A673 (cell line): ENCODE measurements around the gene ETV3. TPM values are rescaled to one million over a fixed set of nuclear protein-coding genes. Genes with fewer than 3 reads are reported as not detected.

ENCODE experiments used
- BruUV-seq: library from RNA; stranded (reverse); fragments of 400-500 nt; replicated peaks from 2 replicates; lab custom pipeline; 2021; lab: Mats Ljungman, UMichigan
- CTCF ChIA-PET: fragments of 300-600 bp; sonication (Branson Sonifier 250); formaldehyde crosslinking; loops from one replicate; lab custom pipeline; 2022; ENCODE audit warnings: antibody characterized with exemption; lab: Charles Lee
- POLR2A ChIA-PET: fragments of 300-600 bp; sonication (Branson Sonifier 250); formaldehyde crosslinking; loops from one replicate; lab custom pipeline; 2022; ENCODE audit warnings: antibody characterized with exemption; ENCODE audit not compliant: low non-redundant PET; lab: Charles Lee
- DNase-seq: peaks from one replicate; pipeline ENCODE4 v3.0.0-alpha.2; 2015; ENCODE audit warnings: low spot score
- H3K27ac ChIP-seq: fragments of 200-600 bp; sonication (generic); 2 replicates; pipeline ENCODE4 v1.5.1; 2016; ENCODE audit warnings: mixed run types, low read depth, mild to moderate bottlenecking, mixed read lengths, antibody characterized with exemption, low read length; ENCODE audit not compliant: poor library complexity, severe bottlenecking
- H3K27me3 ChIP-seq: fragments of 200-600 bp; sonication (generic); replicated peaks from 2 replicates; pipeline ENCODE4 v1.6.1; 2017; ENCODE audit warnings: mixed run types, low read depth, mild to moderate bottlenecking, mixed read lengths, antibody characterized with exemption, low read length; ENCODE audit not compliant: insufficient read depth, poor library complexity
- H3K36me3 ChIP-seq: fragments of 200-600 bp; sonication (generic); 2 replicates; pipeline ENCODE4 v1.6.1; 2016; ENCODE audit warnings: mixed run types, mild to moderate bottlenecking, mixed read lengths, antibody characterized with exemption, low read length; ENCODE audit not compliant: insufficient read depth, poor library complexity, severe bottlenecking
- H3K4me1 ChIP-seq: fragments of 200-600 bp; sonication (generic); 2 replicates; pipeline ENCODE4 v1.6.1; 2017; ENCODE audit warnings: mixed run types, mild to moderate bottlenecking, mixed read lengths, antibody characterized with exemption, low read length; ENCODE audit not compliant: insufficient read depth, poor library complexity, severe bottlenecking
- H3K4me3 ChIP-seq: fragments of 200-600 bp; sonication (generic); 2 replicates; pipeline ENCODE4 v1.5.1; 2016; ENCODE audit warnings: low read depth, mixed run types, mild to moderate bottlenecking, mixed read lengths, low read length; ENCODE audit not compliant: poor library complexity, severe bottlenecking
- H3K9me3 ChIP-seq: fragments of 200-600 bp; sonication (generic); 2 replicates; pipeline ENCODE4 v1.6.1; 2016; ENCODE audit warnings: mixed run types, low read depth, mild to moderate bottlenecking, mixed read lengths, antibody characterized with exemption, low read length; ENCODE audit not compliant: poor library complexity, severe bottlenecking
- EZH2 ChIP-seq: fragments of 200-600 bp; sonication (generic); IDR thresholded peaks from 2 replicates; pipeline ENCODE4 v1.6.1; 2017; ENCODE audit warnings: borderline replicate concordance, low read depth, mild to moderate bottlenecking, mixed read lengths, antibody characterized with exemption, low read length; ENCODE audit not compliant: poor library complexity, severe bottlenecking
- intact Hi-C: fragments of 100-400 bp; cut with micrococcal nuclease; formaldehyde crosslinking; loops from one replicate; pipeline ENCODE4 v1.10.0; 2022; ENCODE audit not compliant: unreplicated experiment
- total RNA-seq: library from RNA; stranded (reverse); gene quantifications from 2 replicates; pipeline ENCODE4 v1.2.3, GENCODE V29; 2021
- TF ChIP-seq, protein P1 (sequence below): fragments of 300-800, 200-600 bp; sonication (generic); conservative IDR thresholded peaks from 2 replicates; pipeline ENCODE4 v1.5.1; 2017; ENCODE audit warnings: low read depth, mild to moderate bottlenecking, antibody characterized with exemption, low read length, moderate library complexity, mixed read lengths

Gene ETV3
- total RNA-seq, 1 experiment from 2014 or later, result 46.1 TPM

DNA sequence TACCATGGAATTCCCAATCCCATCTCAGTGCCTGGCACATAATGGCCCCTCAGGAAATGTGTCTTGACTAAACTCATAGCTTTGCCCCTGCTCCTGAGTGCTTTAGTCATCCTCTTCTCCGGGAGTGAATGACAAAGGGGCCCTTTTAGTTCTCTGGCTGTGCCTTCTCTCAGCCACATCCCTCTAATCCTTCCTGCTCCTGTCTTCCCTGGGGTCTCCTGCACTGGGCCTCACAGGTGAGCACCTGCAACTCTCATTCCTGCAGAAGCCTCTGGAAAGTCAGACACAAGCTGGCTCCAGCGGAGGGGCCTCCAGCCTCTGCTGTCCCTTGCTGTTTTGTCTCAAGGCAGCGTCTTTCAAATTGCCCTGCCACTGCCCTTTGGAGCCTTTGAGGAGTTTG, 24.6 kb downstream of the ETV3 start:
- intact Hi-C loops, result no loop called here
- ChIA-PET POLR2A (no interaction called here), CTCF (no interaction called here)
- Histone ChIP-seq H3K4me3 (no peak overlapping the region), H3K4me1 (peaks cover 24% of the 10 kb centered on the region), H3K27me3 (no peaks in the 10 kb centered on the region), H3K9me3 (no peaks in the 10 kb centered on the region), H3K36me3 (no peaks in the 10 kb centered on the region), H3K27ac (no peak overlapping the region)
- no TSS peak for BruUV-seq
- DNase-seq, result no peak
- TF ChIP-seq, protein P1, sequence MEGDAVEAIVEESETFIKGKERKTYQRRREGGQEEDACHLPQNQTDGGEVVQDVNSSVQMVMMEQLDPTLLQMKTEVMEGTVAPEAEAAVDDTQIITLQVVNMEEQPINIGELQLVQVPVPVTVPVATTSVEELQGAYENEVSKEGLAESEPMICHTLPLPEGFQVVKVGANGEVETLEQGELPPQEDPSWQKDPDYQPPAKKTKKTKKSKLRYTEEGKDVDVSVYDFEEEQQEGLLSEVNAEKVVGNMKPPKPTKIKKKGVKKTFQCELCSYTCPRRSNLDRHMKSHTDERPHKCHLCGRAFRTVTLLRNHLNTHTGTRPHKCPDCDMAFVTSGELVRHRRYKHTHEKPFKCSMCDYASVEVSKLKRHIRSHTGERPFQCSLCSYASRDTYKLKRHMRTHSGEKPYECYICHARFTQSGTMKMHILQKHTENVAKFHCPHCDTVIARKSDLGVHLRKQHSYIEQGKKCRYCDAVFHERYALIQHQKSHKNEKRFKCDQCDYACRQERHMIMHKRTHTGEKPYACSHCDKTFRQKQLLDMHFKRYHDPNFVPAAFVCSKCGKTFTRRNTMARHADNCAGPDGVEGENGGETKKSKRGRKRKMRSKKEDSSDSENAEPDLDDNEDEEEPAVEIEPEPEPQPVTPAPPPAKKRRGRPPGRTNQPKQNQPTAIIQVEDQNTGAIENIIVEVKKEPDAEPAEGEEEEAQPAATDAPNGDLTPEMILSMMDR, result no peak
- TF ChIP-seq EZH2, result no peak

DNA sequence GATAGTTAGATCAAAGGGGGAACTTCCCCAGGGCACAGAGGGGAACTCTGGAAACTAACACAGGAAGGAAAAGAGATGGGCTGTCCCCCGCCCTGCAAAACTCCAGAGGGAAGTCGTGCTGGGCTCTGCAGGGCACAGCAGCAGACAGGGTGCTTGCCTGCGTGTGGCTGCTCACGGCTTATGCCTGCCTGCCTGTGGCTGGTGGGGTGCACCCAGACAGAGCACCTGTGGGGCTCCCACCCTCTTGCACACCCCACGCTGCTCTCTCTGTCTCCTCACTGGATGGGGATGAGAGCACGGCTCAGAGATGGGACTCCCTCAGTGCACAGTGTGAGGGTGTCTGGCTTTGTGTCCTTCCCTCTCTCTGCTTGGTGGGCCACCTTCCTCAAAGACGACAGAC, 25.1 kb downstream of the ETV3 start:
- H3K27me3 ChIP-seq, result no peaks in the 10 kb centered on the region
- intact Hi-C loops, result no loop called here
- BruUV-seq, result no TSS peak
- ChIA-PET CTCF (no interaction called here), POLR2A (no interaction called here)
- no peak overlapping the region for H3K27ac ChIP-seq
- no peaks in the 10 kb centered on the region for H3K36me3 ChIP-seq
- TF ChIP-seq, protein P1, result no peak
- no peak for TF ChIP-seq EZH2
- H3K4me3 ChIP-seq, result no peak overlapping the region
- H3K4me1 ChIP-seq, result peaks cover 27% of the 10 kb centered on the region
- no peak for DNase-seq
- no peaks in the 10 kb centered on the region for H3K9me3 ChIP-seq

DNA sequence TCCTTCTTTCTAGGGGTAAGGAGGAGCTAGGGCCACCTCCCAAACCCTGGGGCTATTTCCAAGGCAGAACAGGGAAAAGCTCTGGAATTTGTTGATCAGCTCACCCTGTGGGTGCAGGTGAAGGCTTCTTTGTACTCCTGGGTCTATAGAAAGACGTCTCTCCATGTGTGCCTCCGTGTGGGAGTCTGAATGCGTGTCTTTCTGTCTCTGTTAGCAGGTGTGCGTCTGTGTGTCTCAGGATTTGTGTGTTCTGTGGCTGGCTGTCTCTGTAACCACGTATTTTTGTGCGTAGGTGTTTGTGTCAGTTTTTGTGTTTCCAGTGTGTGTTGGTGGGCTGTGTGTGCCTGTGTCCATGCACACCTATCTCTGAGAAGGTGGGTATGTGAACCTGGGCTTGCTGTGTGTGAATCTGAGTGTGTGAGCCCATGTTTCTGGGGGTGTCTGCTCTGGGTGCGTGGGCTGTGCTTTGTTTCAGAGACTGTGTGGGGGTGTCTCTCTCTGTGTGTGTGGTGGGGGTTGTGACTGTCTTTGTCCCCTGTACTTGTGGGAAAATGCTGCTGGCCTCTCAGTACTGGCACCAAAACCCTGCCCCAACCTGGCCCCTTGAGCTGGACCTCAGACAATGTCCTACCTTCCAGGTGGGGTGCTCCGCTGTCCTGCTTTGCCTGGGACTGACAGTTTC, 25.9 kb downstream of the ETV3 start:
- TF ChIP-seq, protein P1, result no peak
- no peak for TF ChIP-seq EZH2
- intact Hi-C loops, result no loop called here
- Histone ChIP-seq H3K36me3 (no peaks in the 10 kb centered on the region), H3K9me3 (no peaks in the 10 kb centered on the region), H3K27ac (no peak overlapping the region), H3K27me3 (no peaks in the 10 kb centered on the region), H3K4me3 (no peak overlapping the region), H3K4me1 (peaks cover 28% of the 10 kb centered on the region)
- ChIA-PET POLR2A (no interaction called here), CTCF (no interaction called here)
- no TSS peak for BruUV-seq
- no peak for DNase-seq
